HG02938 (cell line): ENCODE results near the gene KIAA1755.
"Not testable (repeated sequence)": the region's sequence is repeated elsewhere in the genome, so short reads cannot be mapped to it uniquely, and the experiment has no call there.

ENCODE experiments used
- ATAC-seq: cut with Tn5 transposase; IDR thresholded peaks from one replicate; pipeline ENCODE4 v1.9.1; 2021; ENCODE audit warnings: mild to moderate bottlenecking, moderate library complexity; ENCODE audit not compliant: unreplicated experiment

The KIAA1755 gene

GRCh38 chr20:38267296-38267695 lies 6.8 kb upstream of the KIAA1755 start:
- no peak for ATAC-seq

DNA sequence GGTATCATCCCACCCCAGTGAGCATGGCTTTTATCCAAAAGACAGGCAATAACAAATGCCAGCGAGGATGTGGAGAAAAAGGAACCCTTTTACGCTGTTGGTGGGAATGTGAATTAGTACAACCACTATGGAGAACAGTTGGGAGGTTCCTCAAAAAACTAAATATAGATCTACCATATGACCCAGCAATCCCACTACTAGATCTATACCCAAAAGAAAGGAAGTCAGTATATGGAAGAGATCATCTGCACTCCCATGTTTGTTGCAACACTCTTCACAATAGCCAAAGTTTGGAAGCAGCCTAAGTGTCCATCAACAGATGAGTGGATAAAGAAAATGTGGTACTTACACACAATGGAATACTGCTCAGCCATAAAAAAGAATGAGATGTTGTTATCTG lies 5.9 kb upstream of the KIAA1755 start:
- ATAC-seq, result no peak

DNA sequence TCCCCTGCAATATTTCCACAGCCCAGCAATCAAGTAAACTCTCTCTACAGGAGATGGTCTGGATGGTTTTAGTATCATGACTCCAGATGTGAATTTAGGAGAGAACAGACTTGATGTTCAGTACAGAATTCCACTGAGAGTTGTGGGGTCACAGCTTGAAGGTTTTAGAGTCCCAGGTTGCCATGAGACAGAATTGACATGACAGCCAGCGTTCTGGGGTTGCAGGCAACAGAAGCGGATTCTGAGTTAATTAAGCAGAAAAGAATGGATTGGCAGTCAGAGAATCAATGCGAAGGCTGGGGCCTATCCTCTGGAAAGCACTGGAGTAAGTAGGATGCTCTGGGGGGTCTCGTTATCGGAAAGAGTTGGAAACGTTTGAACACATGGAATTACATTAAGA lies 2.4 kb upstream of the KIAA1755 start:
- no peak for ATAC-seq

GRCh38 chr20:38261054-38261390 lies 487 bp upstream of the KIAA1755 start:
- no peak for ATAC-seq

GRCh38 chr20:38260025-38260377 lies 534 bp downstream of the KIAA1755 start:
- ATAC-seq, result no peak

DNA sequence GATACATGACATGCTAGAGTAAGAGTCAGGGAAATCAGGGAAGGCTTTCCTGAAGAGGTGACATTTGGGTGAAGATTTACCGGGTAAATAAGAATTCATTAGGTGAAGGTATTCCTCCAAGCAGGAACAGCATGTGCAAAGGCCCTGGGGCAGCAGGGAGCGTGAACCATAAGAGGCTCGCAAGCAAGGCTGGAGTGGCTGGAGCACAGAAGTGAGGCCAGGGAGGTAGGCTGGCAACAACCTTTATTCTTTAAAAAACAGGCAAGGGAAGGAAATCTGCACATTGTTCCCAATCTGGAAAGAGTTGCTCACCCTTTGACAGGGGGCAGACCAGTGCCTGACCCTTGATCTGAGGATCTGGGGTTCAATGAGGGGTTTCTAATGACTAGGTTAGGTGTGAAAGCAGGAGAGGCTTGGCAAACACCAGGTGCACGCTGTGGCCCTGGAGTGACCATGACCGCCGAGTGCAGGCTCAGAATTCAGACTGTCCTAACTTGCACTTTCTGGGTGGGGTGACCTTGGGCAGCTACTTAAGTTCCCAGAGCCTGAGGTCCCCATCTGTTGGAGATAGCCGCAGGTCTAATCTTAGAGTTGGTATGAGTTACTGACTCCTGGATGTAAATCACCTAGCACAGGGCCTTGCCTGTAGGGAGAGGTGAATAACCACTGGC lies 1.9 kb downstream of the KIAA1755 start:
- ATAC-seq, result no peak

DNA sequence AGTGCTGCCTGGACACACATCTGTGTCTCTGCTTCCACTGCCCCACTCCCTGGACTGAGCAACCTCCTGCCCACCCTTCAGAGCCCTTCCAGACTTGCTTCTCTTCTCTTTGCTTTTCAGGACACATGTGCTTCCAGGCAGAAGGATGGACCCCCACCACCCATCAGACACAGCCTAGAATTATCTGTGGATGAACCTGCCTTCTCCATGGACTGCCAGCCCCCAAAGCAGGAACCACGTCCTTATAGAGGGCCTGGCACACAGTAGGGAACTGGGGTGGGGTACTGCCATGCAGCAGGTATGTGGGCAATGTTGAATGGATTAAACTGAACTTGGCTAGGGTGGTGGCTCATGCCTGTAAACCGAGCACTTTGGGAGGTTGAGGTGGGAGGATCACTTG lies 3.6 kb downstream of the KIAA1755 start:
- no peak for ATAC-seq

- no peak for ATAC-seq
These were observed 4.5 kb downstream of the KIAA1755 start for GRCh38 chr20:38256021-38256420.

DNA sequence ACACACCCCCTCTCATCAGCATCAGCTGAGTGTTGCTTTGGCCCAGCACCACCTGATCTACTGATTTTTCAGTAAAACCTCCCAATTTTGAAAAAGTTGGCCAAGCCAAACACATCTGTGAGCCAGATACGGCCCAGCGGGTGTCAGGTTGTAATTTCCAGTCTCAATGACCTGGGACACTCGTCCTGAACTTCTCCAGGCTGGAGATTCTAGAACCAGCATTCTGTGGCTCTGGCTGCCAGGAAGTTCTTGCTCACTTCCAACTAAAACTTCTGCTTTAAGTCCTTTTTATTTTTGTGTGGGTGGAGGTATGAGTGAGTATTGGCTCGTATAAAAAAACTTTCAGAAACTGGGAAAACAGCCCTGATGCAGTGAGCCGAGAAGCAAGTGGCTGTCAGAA lies 5.1 kb downstream of the KIAA1755 start:
- no peak for ATAC-seq

- not testable (repeated sequence) for ATAC-seq
These were observed 5.9 kb downstream of the KIAA1755 start for GRCh38 chr20:38254621-38255020.

DNA sequence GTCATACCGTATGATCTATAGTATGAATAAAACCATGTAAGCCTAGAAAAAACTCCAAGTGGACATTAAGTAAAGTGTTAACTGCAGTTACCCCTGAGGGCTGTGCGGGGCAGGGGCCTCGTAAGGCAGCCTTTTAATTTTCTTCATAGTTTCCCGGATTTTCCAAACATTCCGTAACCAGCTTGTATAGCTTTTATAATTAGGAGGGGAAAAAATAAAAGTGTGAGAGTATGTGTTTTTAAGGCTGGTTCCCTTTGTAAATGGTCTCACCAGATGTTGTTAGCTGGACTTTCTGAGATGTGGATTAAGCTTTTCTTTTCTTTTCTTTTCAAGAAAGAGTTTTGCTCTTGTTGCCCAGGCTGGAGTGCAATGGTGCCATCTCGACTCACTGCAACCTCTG lies 7.0 kb downstream of the KIAA1755 start:
- no peak for ATAC-seq

- ATAC-seq, result no peak
These were observed 7.9 kb downstream of the KIAA1755 start for GRCh38 chr20:38252292-38253288.

DNA sequence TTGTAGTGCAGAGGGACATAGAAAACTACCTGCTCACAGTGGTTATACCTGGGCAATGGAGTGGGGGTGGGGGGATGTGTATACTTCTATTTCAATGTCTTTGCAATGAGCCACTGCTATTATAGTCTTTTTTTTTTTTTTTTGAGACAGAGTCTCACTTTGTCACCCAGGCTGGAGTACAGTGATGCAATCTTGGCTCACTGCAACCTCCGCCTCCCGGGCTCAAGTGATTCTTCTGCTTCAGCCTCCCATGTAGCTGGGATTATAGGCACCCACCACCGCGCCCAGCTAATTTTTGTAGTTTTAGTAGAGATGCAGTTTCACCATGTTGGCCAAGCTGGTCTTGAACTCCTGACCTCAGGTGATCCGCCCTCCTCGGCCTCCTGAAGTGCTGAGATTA lies 9.1 kb downstream of the KIAA1755 start:
- ATAC-seq, result not testable (repeated sequence)

GRCh38 chr20:38250609-38251008 lies 9.9 kb downstream of the KIAA1755 start:
- no peak for ATAC-seq

- no peak for ATAC-seq
These were observed 10.8 kb downstream of the KIAA1755 start for GRCh38 chr20:38249536-38250310.

DNA sequence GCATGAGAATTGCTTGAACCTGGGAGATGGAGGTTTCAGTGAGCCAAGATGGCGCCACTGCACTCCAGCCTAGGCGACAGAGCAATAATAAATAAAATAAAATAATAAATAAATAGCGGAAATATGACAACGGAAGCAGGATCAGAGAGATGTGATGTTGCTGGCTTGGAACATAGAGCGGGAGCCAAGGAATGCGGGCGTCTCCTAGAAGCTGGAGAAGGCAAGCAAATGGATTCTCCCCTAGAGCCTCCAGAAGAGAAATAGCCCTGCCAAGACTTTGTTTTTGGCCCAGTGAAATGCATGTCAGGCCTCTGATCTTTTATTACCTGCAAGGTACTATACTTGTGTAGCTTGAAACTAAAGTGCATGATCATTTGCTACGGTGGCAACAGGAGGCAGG lies 12.4 kb downstream of the KIAA1755 start:
- ATAC-seq, result no peak

- ATAC-seq, result not testable (repeated sequence)
These were observed 12.8 kb downstream of the KIAA1755 start for GRCh38 chr20:38247725-38248124.

- no peak for ATAC-seq
These were observed 13.4 kb downstream of the KIAA1755 start for GRCh38 chr20:38247166-38247509.

GRCh38 chr20:38246357-38247165 lies 14.0 kb downstream of the KIAA1755 start:
- no peak for ATAC-seq

- ATAC-seq, result no peak
These were observed 14.8 kb downstream of the KIAA1755 start for GRCh38 chr20:38245753-38246152.

DNA sequence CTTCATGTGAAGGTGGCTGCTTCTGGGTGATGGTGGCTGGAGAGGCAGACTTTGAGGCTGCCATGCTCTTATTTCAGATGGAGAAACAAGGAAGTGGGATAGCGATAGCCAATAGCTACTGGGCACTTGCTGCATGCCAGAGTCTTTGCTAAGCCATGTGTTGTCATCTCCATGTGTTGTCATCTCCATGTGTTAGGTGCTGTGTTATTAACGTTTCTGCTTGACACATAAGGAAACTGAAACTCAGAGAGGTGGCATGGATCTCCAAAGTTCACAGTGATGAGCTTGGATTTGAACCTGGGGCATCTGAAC lies 16.9 kb downstream of the KIAA1755 start:
- no peak for ATAC-seq
